HL-60/S4 treated with phorbol 12-myristate 13-acetate at 8.2 ng/mL for 4 days and 3 days (cell line): ENCODE results near the gene POLR2E.

Source experiments
- in situ Hi-C: fragments of 300-500 bp; cut with MboI; formaldehyde crosslinking; loops from 2 replicates; pipeline ENCODE4 v1.15.0; 2022; ENCODE audit warnings: low sequenced_read_pairs

Gene POLR2E

DNA sequence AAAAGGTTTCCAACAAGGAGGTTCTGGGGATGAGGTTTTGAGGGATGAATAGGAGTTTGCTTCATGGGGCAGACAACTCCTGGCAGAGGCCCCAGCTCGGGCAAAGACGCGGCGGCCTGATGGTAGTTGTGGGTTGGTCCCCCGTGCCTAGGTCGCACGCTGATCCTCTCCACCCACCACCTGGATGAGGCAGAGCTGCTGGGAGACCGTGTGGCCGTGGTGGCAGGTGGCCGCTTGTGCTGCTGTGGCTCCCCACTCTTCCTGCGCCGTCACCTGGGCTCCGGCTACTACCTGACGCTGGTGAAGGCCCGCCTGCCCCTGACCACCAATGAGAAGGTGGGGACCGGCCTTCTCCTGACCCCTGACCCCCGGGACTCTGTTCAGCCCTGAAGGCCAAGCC, 43.4 kb downstream of the POLR2E start:
- in situ Hi-C loops, result no loop called here

DNA sequence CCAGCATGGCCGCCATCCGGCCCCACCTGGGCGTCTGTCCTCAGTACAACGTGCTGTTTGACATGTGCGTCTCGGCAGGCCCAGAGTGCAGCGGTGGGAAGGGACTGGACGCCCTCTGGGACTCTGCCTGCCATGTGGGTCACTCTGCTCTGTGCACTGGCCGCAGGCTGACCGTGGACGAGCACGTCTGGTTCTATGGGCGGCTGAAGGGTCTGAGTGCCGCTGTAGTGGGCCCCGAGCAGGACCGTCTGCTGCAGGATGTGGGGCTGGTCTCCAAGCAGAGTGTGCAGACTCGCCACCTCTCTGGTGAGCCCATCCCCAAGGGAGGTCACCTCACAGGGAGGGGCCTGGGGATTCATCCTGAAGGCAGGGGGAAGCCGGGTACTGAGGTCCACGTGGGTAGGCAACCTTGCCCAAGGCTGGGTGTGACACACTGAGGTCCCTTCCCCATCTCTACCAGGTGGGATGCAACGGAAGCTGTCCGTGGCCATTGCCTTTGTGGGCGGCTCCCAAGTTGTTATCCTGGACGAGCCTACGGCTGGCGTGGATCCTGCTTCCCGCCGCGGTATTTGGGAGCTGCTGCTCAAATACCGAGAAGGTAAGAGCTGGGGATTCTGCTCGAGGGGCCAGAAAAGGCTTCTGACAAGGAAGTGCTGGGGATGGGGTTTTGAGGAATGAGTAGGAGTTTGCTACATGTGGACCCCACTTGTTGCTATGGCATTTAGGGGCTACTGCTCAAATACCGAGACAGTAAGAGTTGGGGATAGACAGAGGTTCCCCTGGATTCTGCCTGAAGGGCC, 44.0 kb downstream of the POLR2E start:
- in situ Hi-C loops, result no loop called here

DNA sequence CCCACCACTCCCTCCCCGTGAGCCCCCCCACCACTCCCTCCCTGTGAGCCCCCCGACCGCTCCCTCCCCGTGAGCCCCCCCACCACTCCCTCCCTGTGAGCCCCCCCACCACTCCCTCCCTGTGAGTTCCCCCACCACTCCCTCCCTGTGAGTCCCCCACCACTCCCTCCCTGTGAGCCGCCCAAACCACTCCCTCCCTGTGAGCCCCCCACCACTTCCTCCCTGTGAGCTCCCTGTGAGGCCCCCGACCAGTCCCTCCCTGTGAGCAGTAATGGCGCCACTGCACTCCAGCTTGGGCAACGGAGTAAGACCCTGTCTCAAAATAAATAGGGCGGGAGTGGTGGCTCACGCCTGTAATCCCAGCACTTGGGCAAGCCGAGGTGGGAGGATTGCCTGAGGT, 45.4 kb downstream of the POLR2E start:
- in situ Hi-C loops, result no loop called here

DNA sequence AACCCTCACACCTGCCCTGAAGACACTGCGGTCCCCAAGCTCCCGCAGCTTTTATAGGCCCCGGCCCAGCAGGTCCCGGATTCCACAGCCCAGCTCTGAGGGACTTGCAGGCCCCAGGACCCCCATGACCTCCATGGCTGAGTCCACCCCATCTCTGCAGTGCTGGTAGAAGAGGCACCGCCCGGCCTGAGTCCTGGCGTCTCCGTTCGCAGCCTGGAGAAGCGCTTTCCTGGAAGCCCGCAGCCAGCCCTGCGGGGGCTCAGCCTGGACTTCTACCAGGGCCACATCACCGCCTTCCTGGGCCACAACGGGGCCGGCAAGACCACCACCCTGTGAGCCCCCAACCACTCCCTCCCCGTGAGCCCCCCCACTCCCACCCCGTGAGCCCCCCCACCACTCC, 46.1 kb downstream of the POLR2E start:
- in situ Hi-C loops, result no loop called here

DNA sequence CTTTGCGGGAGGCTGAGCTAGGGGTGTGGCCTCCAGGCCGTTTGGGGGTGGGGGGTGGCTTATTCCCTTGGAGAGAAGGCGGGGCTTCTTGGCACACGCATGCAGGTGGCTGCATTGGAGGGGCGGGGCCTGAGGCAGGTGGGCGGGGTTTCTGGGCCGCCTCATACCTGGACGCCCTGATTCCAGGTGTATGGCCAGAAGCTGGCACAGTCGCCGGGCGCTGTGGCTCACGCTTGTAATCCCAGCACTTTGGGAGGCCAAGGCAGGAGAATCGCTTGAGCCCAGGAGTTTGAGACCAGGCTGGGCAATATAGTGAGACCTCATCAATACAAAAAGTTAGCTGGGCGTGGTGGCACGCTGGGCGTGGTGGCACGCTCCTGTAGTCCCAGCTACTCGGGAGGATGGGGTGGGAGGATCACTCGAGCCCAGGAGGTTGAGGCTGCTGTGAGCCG, 47.5 kb downstream of the POLR2E start:
- in situ Hi-C loops, result no loop called here

DNA sequence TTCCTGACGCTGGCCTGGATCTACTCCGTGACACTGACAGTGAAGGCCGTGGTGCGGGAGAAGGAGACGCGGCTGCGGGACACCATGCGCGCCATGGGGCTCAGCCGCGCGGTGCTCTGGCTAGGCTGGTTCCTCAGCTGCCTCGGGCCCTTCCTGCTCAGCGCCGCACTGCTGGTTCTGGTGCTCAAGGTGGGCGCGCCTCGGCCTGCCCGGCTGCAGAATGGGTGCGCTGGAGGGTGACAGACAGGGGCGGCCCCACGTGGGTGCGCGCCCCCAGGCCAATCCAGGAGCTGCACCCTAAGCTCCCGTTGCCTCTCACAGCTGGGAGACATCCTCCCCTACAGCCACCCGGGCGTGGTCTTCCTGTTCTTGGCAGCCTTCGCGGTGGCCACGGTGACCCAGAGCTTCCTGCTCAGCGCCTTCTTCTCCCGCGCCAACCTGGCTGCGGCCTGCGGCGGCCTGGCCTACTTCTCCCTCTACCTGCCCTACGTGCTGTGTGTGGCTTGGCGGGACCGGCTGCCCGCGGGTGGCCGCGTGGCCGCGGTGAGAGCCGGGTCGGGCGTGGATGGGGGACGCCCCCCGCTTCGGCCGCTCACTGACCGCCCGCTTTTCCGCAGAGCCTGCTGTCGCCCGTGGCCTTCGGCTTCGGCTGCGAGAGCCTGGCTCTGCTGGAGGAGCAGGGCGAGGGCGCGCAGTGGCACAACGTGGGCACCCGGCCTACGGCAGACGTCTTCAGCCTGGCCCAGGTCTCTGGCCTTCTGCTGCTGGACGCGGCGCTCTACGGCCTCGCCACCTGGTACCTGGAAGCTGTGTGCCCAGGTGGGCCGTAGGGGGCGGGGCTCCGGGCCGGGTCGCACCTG, 48.1 kb downstream of the POLR2E start:
- in situ Hi-C loops, result no loop called here

DNA sequence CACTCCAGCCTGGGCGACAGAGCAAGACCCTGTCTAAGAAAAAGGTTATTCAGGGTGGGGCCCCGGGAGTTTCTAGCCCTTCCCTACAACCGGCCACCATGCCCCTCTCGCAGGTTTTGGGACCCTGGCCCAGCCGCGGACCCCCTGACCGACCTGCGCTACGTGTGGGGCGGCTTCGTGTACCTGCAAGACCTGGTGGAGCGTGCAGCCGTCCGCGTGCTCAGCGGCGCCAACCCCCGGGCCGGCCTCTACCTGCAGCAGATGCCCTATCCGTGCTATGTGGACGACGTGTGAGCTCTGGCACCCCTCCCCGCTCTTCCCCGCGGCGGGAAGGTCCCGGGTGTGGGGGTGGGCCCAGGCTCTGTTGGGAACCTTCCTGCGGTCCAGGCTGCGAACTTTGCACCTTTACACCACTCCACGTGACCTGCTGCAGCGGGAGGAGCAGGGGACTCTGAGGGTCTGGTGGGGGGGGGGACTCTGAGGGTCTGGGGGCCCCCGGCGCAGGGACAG, 49.0 kb downstream of the POLR2E start:
- in situ Hi-C loops, result no loop called here

DNA sequence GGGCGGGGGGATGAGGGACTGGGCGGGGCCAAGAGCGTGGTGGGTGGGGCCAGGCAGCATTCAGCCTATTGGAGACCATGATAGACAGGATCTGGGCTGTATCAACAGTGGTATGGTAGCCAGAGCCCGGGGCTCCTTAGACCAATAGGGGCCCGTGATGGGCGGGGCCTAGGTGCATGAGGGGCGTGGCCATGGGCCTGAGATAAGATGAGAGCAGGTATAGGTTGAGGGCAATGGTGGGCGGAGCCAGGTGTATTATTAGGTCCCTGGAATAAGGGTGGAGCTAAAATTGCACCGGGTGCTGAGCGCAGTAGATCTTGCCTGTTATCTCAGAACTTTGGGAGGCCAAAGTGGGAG, 50.0 kb downstream of the POLR2E start:
- in situ Hi-C loops, result no loop called here

DNA sequence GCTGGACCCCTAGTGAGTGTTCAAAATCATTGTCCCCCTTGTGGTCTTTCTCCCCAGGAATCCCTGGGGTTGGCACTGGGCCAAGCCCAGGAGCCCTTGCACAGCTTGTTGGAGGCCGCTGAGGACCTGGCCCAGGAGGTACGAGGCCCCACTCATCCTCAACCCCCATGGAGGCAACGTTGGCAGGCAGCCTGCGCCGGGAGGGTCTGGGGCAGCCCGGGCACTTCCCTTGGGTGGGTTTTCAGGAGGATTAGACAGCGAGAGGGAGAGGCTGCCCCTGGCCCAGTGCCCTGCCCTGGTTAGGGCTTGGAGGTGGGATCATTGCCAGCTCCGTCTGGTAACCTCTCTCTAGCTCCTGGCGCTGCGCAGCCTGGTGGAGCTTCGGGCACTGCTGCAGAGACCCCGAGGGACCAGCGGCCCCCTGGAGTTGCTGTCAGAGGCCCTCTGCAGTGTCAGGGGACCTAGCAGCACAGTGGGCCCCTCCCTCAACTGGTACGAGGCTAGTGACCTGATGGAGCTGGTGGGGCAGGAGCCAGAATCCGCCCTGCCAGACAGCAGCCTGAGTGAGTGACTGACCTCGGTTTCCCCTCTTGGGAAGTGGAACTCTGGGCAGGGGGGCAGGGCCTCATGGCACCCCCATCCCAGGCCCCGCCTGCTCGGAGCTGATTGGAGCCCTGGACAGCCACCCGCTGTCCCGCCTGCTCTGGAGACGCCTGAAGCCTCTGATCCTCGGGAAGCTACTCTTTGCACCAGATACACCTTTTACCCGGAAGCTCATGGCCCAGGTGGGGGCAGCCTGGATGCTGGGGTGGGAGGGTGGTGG, 52.3 kb downstream of the POLR2E start:
- in situ Hi-C loops, result no loop called here

DNA sequence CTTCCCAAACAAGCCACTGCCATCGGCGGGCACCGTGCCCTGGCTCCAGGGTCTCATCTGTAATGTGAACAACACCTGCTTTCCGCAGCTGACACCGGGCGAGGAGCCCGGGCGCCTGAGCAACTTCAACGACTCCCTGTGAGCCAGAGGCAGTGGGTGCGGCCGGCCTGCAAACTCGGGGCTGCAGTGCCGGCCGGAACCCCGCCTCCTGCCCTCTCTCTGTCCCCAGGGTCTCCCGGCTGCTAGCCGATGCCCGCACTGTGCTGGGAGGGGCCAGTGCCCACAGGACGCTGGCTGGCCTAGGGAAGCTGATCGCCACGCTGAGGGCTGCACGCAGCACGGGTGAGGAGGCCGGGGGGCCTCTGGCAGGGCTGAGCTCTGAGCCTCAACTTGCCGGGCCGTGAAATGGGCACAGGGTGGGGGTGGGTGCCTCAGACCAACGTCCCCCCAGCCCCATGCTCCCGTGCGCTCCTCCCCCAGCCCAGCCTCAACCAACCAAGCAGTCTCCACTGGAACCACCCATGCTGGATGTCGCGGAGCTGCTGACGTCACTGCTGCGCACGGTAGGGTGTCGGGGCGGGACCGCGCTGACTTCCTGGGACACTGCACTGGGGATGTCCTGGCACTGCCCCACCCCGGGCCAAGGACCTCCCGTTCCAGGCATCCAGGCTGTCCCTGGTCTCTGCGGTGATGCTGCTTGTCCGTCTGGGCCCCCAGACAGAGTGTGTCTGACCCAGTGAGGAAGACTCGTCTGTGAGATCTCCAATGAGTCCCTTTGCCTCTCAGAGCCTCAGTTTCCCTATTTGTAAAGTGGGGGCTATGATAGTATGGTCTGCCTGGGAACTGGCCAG, 53.1 kb downstream of the POLR2E start:
- in situ Hi-C loops, result no loop called here

DNA sequence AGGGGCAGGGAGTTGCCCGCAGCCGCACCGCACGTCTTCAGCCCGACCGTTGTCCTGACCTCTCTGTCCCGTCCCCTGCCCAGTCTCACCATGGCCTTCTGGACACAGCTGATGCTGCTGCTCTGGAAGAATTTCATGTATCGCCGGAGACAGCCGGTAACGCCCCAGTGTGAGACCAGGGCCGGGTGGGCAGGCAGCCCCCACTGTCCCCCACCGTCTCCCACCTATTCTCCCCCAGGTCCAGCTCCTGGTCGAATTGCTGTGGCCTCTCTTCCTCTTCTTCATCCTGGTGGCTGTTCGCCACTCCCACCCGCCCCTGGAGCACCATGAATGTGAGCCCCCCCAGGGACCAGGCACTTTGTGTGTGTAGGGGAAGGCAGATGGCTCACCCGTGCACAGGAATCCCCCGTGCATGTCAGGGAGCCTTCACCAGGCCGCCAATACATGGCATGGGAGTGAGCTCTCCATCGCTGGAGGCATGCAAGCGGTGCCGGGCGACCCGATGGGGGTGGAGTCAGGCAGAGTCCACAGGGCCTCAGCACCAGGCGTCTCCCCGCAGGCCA, 53.8 kb downstream of the POLR2E start:
- in situ Hi-C loops, result no loop called here

DNA sequence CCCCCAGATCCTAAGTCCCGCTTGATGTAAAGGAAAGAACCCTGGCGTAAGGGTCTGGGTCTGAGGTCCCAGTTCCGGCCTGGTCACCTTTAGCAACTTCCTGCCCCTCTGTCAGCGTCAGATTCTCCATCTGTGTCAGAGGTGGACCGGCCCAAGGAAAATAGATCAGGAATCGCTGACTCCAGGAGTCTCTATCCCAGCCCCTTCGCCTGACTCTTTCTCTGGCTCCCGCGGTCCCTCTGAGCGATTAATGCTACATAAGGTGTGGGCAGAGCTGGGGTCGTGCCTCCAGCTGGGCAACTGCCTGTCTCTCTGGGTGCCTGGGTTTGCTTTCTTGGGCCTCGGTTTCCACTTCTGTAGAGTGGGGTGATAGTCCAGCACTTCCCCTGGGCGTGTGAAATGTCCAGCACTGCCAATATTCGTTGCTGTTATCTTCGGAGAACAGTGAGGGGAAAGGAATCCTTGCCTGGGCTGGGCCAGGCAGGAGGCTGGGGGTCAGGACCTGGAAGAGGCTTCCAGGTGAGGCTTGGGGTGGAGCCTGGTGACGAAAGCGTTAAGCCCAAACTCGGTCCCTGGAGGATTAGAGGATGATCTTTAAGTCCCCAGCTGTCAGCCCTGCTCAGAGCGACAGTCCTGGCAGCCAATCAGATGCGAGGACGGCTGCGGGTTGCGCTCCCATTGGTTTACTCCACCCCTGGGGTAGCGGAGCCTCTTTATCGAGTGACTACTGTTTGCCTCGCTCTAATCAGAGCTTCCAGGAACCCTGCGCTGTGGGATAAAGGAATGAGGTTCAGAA, 54.5 kb downstream of the POLR2E start:
- in situ Hi-C loops, result no loop called here

DNA sequence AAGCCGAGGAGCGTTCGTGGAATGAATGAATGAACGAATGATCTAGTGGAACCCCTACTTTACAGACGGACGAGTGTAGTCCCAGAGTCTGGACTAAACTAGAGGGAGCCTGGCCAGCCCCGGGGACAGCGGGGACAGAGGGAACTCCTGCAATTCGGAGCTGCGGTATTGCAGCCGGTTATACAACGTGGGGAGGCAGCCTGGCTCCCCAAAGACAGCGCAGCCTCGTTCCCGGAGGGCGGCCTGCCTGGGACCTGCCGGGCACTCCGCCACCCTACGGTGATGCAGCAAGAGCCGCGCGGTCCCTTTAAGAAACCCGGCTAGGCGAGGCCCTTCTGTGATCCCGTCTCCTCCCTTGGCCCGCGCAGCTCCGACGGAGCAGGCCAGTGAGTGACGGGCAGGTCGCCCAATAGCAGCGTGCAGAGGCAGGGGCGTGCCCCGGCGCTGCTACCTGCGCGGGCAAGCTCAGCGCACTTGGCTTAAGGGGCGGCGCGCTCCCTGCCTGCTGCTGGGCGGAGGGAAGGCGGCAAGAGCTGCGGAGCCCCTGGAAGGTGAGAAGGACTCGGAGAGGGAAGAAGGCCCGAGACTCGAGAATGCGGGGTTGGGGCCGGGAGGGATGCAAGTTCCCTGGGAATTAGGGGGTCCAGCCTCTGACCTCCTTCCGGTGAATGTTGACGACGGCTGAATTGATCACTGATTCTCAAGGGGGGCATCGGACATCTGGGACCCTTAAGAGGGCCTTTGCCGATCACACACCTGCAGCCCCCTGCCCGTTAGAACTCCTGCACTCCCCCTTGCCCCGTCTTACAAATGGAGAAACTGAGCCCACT, 55.3 kb downstream of the POLR2E start, which contains the start of gene ABCA7:
ABCA7 (plus strand) TSS at position 462 of the 830 bp plus-strand sequence. CDS start 1,255 bp downstream, outside the sequence.
- in situ Hi-C loops, result no loop called here

DNA sequence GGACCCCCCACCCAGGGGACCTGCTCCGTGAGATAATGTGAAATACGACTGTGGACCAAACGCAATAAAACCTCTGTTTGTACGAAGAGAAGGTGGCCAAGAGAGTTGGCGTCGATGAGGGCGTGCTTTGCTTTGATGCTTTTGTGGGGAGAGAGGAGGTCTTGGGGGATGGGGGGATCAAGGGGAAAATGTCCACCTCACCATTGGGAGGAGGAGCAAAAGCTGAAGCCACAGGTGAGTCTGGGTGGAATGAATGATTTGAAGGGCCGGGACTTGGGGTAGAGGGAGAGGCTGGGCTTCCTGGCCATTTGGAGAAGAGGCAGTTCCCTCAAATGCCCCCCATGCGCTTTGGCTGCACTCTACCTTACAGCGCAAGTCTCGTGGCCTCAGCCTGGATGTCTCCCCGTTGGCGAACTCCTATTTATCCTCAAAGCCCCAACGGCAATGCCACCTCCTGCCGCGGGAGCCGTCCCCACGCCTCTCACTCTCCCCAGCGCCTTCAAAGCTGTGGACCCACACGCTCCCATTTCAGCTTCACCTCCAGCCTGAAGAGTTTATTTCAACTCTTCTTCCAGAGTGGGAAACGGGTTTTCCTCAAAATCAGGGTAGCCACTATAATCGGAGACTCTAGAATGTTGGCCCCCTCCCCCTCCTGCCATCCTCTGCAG, 56.1 kb downstream of the POLR2E start:
- in situ Hi-C loops, result no loop called here

DNA sequence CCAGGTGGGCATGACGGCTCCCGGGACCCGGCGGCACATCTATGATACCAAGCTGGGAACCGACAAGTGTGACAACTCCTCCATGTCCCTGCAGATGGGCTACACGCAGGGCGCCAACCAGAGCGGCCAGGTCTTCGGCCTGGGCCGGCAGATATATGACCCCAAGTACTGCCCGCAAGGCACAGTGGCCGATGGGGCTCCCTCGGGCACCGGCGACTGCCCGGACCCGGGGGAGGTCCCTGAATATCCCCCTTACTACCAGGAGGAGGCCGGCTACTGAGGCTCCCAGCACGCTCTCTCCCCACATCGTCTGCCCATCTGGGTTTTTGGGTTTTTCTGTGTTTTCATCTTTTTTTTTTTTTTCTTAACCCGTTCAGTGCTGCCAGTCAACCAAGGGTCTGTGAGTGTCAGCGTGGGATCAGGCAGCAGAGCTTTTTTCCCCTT, 57.5 kb downstream of the POLR2E start:
- in situ Hi-C loops, result no loop called here
